Activated CD4-positive, alpha-beta T cell treated with anti-CD3 and anti-CD28 coated beads, Interleukin-2, amount 50 U/mL, for 48 hours (primary cell): ENCODE measurements around the gene TXNDC16.
"Not testable (repeated sequence)": the region's sequence is repeated elsewhere in the genome, so short reads cannot be mapped to it uniquely, and the experiment has no call there.

Experiments used
- DNase-seq, 2 experiments: peaks; one replicate each; pipeline ENCODE4 v3.0.0-alpha.2; 2020

Gene TXNDC16, protein sequence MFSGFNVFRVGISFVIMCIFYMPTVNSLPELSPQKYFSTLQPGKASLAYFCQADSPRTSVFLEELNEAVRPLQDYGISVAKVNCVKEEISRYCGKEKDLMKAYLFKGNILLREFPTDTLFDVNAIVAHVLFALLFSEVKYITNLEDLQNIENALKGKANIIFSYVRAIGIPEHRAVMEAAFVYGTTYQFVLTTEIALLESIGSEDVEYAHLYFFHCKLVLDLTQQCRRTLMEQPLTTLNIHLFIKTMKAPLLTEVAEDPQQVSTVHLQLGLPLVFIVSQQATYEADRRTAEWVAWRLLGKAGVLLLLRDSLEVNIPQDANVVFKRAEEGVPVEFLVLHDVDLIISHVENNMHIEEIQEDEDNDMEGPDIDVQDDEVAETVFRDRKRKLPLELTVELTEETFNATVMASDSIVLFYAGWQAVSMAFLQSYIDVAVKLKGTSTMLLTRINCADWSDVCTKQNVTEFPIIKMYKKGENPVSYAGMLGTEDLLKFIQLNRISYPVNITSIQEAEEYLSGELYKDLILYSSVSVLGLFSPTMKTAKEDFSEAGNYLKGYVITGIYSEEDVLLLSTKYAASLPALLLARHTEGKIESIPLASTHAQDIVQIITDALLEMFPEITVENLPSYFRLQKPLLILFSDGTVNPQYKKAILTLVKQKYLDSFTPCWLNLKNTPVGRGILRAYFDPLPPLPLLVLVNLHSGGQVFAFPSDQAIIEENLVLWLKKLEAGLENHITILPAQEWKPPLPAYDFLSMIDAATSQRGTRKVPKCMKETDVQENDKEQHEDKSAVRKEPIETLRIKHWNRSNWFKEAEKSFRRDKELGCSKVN

DNA sequence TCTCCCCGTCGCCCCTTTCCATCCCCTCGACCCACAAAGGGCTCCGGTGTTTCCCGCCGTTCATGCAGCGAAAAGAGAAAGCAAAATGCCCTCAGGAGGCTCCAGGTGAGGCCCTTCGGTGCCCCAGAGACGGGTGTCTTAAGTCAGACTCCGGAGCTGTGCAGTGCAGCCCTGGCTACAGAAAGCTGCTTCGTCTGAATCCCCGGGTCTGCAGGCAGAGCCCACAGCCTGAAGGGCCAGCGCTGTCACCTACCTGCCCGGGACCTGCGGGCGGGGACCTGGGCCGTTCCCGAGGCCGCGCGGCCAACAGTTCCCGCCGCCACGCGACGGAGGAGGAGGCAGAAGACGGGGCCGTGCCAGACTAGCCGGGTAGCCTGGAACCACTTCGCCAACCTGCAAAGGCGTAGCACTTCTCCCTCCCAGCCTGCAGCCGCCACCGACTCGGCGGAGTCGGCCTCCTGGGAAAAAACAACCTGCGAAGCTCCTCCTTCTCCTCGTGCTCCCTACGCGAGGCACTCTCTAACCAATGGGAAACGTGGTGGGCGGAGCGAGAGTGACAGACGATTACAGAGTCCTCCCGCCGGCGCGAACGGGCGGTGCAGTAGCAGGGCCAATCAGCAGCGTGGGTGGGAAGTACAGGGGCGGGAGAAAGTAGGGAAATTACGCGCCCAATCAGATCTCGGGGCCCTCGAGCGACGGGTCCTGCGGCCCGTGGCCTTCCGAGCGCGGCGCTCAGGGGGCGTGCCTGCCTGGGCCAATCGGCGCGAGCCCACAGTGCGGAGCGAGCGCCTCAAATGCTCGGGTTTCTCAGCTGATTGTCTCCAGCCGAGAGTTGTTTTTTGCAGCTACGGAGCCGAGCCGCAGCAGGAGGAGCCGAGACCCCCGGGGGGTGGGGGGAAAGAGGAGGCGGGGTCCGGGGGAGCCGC is at the start of gene TXNDC16, which contains the start of gene GPR137C:
Gene TXNDC16 (minus strand): TSS at position 443 of the 926 bp plus-strand sequence. CDS start 8,948 bp downstream, outside the sequence.
Gene GPR137C (plus strand): TSS at position 774 of the 926 bp plus-strand sequence. CDS start 312 bp downstream, outside the sequence.
- DNase-seq: peak; percentile 99 to 100

DNA sequence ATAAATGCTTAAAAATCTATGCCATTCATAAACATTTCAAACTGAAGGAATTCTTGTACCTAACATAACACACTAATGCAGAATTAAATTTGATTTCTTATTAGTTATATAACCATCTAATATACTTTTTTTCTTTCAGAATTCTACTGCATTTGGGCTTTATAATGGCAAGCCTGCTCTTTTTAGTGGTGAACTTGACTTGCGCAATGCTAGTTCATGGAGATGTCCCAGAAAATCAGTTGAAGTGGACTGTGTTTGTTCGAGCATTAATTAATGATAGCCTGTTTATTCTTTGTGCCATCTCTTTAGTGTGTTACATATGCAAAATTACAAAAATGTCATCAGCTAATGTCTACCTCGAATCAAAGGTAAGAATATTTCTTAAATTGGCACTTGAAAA is 47.7 kb upstream of the TXNDC16 start:
- DNase-seq: no peak

DNA sequence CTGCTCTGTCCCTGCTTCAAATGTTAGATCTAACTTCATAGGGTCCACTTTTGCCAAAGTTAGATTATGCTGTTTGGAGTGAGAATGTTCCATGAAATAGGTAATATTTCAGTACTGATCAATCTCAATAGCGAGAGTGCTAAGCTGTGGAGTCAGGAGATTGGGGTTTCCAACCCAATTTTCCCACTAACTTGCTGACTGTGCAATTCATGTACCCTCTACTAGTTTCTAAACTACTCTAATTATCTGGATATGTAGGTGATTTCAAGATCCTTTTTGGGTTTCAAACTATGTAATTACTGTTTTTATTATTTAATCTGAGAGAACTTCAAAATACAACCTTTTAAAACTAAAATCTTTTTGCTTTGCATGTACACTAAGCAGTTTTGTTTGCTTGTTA is 46.3 kb upstream of the TXNDC16 start:
- no peak for DNase-seq

DNA sequence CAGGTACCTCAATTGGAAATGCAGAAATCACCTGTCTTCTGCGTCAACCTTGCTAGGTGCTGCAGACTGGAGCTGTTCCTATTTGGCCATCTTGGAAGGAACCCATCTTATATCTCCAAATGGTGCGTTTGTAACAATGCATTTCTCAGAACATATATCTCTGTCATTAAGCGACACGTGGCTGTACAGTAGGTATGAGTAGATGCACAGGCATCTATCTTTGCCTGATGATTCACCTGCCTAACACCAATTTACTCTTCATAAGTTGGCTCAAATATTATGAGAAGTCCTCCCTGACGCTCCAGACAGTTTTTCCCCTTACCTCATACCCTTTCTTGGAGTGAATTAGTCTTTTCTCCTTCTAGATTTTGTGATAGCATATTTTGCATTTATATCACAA is 44.6 kb upstream of the TXNDC16 start:
- DNase-seq: no peak

DNA sequence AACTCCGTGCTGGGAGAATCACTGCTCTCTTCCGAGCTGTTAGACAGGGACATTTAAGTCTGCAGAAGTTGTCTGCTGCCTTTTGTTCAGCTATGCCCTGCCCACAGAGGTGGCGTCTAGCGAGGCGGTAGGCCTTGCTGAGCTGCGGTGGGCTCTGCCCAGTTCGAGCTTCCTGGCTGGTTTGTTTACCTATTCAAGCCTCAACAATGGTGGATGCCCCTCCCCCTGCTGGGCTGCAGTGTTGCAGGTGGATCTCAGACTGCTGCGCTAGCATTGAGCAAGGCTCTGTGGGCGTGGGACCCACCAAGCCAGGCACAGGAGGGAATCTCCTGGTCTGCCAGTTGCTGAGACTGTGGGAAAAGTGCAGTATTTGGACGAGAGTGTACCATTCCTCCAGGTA is 44.0 kb upstream of the TXNDC16 start:
- DNase-seq: no peak

DNA sequence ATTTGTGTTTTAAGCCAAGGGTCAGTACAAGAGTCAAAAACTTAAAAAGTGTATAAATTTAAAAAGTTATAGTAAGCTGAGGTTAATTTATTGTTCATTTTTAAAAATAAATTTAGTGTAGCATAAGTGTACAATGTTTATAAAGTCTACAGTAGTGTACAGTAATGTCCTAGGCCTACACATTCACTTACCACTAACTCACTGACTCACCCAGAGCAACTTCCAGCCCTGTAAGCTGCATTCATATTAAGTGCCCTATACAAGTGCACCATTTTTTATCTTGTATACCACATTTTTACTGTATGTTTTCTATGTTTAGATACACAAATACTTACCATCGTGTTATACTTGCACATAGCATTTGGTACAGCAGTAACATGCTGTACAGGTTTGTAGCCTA is 38.0 kb upstream of the TXNDC16 start:
- DNase-seq: no peak

DNA sequence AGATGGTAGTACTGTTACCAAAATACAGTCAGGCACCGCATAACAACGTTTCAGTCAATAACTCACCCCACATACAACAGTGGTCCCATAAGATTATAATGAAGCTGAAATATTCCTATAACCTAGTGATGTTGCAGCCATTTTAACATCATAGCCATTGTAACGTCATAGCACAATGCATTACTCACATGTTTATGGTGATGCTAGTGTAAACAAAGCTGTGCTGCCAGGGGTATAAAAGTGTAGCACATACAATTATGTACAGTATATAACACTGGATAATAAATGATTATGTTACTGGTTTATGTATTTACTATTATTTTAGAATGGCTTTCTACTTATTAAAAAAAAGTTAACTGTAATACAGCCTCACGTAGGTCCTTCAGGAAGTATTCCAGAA is 37.3 kb upstream of the TXNDC16 start:
- no peak for DNase-seq

DNA sequence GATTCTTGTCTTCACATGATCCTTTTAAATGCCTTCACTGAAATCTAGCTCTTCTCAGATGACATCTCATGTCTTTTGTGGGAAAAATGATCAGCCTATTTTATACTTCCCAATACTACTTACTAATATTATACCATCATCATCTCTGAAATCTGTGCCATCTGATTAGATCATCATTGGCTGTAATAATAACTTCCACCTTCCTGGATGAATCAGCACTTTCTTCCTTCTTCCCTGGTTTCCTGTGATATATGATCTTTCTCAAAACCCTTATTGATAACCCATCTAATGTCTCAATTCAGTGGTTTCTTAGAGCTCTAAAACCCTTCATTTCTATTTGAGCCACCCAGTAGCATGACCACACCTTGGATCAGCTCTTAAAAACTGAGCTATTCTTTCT is 31.2 kb upstream of the TXNDC16 start:
- DNase-seq: no peak

DNA sequence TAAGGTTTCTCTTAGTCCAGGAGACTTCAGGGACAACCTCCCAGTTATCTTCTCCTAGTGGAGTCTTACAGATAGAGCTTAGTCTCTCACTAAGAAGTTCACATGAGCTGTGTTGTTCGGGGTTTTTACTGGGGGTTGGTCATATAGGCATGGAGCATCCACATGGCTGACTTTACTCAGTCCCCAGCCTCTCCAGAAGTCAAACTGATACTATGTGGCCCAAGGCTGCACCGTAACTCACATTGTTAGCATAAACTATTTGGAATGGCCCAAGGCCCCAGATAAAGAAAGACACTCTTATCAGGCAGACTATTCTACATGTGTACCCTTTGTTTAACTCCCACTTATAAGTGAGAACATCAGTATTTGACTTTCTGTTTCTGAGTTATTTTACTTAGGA is 23.6 kb upstream of the TXNDC16 start:
- no peak for DNase-seq

DNA sequence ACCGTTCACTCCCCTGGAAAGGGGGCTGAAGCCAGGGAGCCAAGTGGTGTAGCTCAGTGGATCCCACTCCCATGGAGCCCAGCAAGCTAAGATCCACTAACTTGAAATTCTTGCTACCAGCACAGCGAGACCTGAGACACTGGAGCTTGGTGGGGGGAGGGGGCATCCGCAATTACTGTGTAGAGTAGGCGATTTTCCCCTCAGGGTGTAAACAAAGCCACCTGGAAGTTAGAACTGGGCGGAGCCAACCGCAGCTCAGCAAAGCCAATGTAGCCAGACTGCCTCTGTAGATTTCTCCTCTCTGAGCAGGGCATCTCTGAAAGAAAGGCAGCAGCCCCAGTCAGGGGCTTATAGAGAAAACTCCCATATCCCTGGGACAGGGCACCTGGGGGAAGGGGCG is 16.1 kb upstream of the TXNDC16 start:
- DNase-seq: not testable (repeated sequence)

DNA sequence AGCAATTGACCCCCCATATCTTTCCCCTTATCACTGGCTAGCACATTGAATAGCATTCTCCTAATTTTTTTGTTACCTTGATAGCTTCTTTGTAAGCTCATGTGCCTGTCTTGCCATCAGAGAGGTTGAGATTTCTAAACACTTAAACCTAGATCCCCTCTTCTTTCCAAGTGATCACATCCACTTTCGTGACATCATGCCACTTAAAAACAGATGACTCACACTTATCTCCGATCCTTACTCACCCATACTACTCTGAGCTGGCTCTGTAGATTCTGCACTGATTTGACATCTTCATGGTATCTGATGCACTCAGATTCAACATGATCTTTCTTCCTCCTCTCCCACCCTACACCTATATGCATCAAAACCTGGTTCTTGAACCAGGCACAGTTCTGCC is 10.8 kb upstream of the TXNDC16 start:
- DNase-seq: no peak

DNA sequence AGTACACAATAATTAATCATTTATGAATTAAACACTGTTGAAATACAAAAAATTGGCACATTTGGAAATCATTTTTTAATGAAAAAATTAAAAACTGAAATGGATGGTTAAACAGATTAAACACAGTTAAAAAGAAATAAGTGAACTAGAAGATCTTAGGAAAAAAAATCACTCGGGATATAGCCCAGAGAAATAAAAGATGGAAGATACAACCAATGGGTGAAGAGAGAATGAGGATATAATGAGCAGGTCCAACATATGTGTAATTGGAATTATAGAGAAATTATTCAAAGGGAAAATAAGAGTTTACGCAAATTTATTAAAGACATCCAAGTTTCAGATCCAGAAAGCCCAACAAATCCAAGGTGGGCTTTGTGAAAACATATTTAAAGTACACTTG is 6.4 kb upstream of the TXNDC16 start:
- no peak for DNase-seq

DNA sequence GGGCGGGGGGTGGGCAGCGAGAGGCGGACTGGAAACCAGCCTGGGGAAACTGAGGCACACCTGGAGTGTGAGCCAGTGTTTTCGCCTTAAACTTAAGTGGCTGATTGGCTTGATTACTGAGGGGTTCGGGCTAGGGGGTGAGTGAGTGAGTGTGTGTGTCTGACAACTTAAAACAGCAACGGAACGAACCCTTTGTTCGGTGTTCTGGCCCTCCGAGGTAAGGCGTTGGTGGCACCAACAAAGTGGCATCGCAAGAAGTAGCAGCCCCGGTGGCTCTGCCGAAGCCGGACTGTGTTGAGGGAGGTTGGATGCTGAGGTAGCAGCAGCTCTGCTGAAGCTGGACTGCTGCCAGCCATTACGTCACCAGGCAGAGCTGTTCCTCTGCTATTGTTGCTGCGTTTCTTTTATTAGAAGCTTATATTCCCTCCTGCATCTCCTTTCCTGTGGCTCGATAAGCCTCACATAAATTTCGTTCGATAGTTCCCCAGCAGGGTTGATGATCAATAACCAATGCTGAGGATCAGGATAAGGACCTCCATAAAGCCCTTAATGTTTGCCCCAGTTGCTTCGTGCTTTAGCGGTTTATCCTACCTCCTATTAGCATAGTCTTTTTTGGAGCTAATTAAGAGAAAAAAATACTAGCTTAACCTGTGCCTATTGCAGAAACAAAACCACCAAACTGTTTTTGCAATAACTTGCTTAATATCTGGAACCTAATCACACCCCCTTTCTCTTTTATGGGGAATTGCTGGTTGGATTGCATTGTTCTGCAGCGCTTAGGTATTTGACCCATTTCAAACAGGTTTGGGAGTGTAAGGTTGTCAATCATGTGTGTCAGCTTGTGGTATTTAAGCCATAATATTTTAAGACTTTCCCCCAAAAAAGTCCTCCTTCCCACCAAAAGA is 1.6 kb upstream of the TXNDC16 start:
- peak; percentile 79 to 81 for DNase-seq

DNA sequence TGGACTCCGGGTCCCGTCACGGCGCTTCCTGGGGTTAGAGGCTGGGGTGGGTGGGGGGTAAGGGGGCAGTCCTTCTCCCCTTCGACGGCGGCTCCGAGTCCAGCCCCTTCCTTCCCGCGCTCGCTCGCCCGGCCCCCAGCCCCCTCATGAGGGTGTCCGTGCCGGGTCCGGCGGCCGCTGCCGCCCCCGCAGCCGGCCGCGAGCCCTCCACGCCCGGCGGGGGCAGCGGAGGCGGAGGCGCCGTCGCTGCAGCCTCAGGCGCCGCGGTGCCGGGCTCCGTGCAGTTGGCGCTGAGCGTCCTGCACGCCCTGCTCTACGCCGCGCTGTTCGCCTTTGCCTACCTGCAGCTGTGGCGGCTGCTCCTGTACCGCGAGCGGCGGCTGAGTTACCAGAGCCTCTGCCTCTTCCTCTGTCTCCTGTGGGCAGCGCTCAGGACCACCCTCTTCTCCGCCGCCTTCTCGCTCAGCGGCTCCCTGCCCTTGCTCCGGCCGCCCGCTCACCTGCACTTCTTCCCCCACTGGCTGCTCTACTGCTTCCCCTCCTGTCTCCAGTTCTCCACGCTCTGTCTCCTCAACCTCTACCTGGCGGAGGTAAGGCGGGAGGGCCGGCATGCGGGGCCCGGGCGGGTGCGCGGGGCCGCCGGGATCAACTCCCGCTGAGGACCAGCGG is 831 bp upstream of the TXNDC16 start:
- DNase-seq: peak; percentile 33 to 35

DNA sequence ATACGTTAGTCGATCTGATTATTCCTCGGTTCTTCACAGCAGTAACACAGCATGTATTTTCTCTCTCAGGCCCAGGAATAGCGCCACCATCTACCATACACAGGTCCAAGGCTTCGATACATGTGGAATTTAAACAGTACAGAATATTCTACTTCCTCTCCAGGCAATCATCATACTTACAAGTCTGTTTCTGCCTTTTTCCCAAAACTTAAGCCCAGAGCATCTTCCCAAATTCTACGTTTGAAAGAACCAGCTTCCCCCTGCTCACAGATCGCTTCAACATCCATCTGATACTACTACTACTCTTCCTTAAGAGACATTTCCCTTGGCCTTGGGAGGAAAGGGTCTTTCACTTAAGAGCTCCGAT is 626 bp downstream of the TXNDC16 start:
- DNase-seq: no peak

DNA sequence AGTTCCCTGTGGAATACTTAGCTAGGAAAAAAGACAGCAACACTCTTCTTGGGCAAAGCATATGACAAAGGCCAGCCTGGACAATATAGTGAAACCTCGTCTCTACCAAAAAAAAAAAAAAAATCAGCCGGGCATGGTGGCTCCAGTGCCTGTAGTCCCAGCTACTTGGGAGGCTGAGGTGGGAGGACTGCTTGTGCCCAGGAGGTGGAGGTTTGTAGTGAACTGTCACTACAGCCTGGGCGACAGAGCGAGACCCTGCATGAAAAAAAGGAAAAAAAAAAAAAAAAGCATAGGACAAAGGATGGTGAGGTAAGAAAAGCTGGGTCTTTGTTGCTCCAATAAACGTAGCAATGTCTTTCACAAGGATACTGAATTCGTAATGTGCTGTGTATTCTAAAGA is 1.1 kb downstream of the TXNDC16 start:
- no peak for DNase-seq

DNA sequence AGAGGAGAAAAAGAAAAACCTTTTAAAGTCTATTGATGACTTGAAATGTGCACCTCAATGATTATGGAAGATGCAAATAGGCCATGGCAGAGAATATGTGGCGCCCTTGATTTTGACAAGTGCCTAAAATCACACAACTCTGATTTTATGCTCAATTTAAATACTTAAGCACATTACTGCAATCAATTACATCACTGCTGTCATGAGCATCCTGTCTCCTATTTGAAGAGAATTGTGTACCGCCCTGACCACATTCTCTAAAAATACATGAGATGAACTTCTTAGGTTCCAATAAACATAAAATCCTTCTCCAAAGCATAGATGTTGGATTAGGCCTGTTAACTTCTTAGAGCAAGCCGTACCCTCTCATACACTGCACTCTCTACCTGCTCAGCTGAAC is 1.6 kb downstream of the TXNDC16 start:
- no peak for DNase-seq

DNA sequence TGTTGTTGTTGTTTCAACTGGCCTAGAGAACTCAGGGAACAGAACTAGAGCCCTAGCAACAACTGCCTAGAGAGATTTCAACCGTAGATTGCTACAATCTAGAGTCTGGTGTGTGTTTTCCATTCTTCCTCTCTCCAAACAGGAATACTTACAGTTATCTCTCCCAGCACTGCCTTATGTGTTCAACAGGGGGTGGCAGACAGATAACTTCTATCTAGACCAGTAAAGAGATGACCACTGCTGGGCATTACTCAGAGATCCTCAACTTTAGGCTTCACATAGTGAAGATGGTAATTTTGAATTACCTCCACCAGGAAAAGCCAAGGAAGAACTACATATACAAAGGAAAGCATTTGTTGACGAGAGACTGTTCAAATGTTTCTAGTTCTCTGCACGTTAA is 4.8 kb downstream of the TXNDC16 start:
- no peak for DNase-seq

DNA sequence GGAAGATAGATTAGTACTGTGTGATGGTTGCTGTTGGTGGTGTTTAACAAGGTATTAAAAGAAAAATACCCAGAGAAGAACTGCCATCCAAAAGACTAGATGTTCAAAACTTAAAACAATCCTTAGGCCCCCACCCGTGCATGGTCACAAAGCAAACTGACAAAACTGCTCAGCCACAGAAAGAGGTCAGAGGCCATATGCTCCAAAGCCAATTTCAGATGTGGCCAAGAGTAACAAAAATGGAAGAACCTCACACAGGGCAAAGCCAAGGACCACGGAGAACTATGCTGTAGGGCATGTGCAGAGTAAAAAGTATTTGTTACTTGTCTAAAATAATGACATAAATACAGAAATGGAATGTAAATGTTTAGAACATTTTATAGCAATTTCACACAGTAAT is 5.3 kb downstream of the TXNDC16 start:
- DNase-seq: no peak

DNA sequence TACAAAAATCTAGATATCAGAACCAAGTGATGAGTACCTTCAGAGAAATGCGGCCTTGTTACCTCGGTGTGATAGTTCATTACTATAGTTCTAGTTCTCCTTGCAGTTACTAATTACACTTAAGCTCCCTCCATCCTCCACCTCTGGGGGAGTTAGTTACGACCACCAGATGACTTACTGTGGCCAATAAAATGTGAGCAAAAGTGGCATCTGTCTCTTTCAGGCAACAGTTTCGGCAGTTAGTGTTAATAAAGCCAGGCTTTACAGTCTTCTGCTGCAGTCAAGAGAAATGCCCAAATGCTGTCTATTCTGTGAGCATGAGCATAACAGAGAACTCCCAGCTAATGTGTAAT is 6.0 kb downstream of the TXNDC16 start:
- DNase-seq: no peak

DNA sequence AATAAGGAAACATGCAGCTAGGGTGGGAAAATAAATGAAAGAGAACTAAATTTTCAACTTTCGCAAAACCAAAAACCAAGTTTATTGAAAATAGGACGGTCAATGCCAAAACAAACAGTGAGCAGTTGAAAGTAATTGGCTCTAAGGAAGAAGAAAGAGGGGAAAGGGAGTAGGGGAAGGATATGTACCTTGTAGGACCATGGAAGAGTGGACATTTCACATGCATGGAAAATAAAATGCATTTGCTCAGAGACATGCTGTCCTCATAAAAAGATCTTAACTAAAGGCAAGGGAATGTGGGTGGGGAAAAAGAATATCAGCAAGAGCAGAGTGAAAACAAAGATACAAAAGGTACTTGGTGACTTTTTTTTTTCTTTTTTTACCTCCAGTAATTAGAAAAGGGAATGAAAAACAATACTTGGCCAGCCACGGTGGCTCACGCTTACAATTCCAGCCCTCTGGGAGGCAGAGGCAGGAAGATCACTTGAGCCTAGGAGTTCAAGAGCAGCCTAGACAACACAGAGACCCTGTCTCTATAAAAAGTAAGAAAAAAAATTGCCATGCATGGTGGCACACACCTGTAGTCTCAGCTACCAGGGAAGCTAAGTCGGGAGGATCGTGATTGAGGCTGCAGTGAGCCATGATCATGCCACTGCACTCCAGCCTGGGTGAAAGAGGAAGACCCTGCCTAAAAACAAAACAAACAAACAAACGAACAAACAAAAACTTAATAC is 6.6 kb downstream of the TXNDC16 start:
- no peak for DNase-seq
